ENCODE measurements around the gene IFRD1.

IFRD1 gene

DNA sequence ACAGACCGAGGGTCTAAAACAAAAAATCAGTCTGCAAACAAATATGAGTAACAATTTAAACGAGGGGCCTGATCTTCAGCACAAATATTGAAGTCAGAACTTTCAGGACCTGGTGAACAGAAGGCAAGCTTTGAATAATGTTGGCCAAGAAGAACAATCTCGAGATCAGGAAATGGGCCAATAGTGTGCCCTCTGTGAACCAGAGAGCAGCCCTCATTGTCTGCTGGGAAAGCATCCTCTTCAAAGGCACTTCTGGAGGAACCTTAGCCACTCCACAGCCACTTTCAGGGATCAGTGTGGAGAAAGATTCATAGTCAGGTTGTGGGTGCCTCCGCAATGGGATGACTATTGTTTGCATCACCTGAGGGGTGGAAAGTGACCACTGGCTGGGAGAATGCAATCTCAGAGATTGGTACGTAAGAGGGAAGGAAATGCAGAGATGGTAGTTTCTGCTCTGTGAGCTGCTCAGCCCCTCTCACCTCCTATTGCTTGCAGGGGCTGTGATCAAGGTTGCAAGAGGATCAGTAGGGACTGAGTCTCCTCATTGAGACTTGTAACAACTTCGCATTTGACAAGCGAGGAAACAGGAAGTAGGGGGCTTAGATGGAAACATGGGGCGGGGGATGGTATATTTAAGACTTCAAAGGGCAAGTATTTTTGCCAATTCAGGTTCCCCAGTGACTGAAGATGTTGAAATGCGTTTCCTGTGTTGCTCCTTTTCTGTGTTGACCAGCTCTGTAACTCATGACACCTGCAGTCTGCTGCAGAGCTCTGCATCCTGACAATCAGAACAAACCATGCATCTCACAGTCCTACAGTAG lies 28.4 kb upstream of the IFRD1 start:
- Histone ChIP-seq H3K4me3 (ENCODE audit: low read depth in 1 of 2, low read length in 2 of 2) (no peak overlapping the region), H3K4me1 (ENCODE audit: control insufficient read depth in 1 of 2, insufficient read depth in 2 of 2, low read length in 2 of 2) (peaks cover 4 to 16% of the 10 kb centered on the region in 2 donors), H3K27ac (ENCODE audit: low read length) (no peak overlapping the region), H3K9me3 (ENCODE audit: control insufficient read depth in 1 of 2, low read length in 2 of 2) (no peaks in the 10 kb centered on the region), H3K27me3 (ENCODE audit: low read depth, low read length) (no peaks in the 10 kb centered on the region), H3K36me3 (ENCODE audit: control insufficient read depth in 1 of 2, insufficient read depth in 2 of 2, low read length in 2 of 2) (no peaks in the 10 kb centered on the region)

DNA sequence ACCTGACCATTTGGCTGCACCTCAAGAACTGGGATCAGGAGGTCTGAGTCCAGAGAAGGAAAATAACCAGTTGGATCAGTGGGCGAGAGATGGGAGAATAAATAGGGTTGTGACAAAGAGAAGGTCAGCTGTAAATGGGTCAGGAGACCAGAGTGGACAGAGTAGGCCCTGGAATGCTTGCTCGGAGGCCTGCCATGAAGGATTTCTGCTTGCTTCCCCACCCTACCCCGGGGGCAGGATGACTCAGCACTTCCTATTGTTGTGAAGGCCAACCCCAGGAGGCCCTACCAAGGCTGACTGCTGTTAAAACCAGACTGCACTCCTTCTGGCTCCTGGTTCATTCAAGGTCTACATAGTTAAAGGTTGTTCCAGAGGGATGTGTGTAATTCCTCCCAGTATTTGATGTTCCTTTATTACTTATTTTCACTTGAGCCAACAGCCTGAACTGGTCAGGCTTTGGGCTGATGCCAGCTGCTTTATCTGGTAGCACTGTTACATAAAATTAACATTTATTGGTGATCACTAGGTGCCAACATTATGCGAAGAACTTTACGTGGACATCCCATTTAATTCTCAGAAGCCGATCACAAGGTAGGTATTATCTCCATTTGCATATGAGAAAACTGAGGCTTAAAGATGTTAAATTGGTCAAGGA lies 27.3 kb upstream of the IFRD1 start:
- H3K9me3 ChIP-seq (ENCODE audit: control insufficient read depth in 1 of 2, low read length in 2 of 2) = no peaks in the 10 kb centered on the region
- H3K4me3 ChIP-seq (ENCODE audit: low read depth in 1 of 2, low read length in 2 of 2) = no peak overlapping the region
- H3K4me1 ChIP-seq (ENCODE audit: control insufficient read depth in 1 of 2, insufficient read depth in 2 of 2, low read length in 2 of 2) = peaks cover 4 to 16% of the 10 kb centered on the region in 2 donors
- no peaks in the 10 kb centered on the region for H3K36me3 ChIP-seq (ENCODE audit: control insufficient read depth in 1 of 2, insufficient read depth in 2 of 2, low read length in 2 of 2)
- no peaks in the 10 kb centered on the region for H3K27me3 ChIP-seq (ENCODE audit: low read depth, low read length)
- no peak overlapping the region for H3K27ac ChIP-seq (ENCODE audit: low read length)

DNA sequence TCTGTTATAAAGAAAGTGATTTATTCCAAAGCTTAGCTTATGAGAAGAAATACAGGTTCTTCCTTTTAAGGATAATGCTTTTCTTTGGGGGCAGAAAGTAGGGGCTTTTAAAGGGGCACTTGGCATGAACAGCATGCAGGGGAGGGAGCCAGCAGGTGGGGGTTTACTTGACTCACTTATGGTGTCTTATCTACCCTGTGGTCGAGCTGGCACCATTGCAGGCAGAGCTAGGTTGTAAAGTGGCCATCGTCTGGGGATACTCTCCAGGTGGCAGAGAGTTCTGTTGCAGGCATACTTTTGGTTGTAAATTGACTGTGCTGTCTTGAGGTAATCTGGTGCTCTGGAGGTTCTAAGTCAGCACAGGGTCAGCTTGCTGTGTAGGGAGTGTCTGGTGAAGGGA lies 26.3 kb upstream of the IFRD1 start:
- H3K4me3 ChIP-seq (ENCODE audit: low read depth in 1 of 2, low read length in 2 of 2) = no peak overlapping the region
- peaks cover 4 to 16% of the 10 kb centered on the region in 2 donors for H3K4me1 ChIP-seq (ENCODE audit: control insufficient read depth in 1 of 2, insufficient read depth in 2 of 2, low read length in 2 of 2)
- H3K27me3 ChIP-seq (ENCODE audit: low read depth, low read length) = no peaks in the 10 kb centered on the region
- no peaks in the 10 kb centered on the region for H3K36me3 ChIP-seq (ENCODE audit: control insufficient read depth in 1 of 2, insufficient read depth in 2 of 2, low read length in 2 of 2)
- no peak overlapping the region for H3K27ac ChIP-seq (ENCODE audit: low read length)
- H3K9me3 ChIP-seq (ENCODE audit: control insufficient read depth in 1 of 2, low read length in 2 of 2) = no peaks in the 10 kb centered on the region

DNA sequence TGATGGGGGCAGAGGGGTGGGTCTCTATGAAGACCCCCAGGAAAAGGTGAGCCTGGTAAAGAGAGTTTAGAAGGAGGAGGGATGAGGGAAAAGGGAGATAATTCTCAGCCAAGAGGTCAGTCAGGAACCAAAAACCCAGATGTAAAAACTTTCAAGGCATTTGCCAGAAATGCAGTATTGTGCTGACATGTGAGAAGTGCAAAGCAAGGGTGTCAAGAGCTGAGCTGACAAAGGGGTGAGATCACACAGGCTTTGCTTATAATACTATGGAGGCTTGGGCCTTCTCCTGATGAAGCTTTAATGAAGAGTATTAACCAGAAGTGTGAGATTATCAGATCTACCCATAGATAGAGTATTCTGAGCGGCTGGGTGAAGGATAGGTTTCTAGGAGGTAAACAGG lies 22.3 kb upstream of the IFRD1 start:
- Histone ChIP-seq H3K27me3 (ENCODE audit: low read depth, low read length) (no peaks in the 10 kb centered on the region), H3K36me3 (ENCODE audit: control insufficient read depth in 1 of 2, insufficient read depth in 2 of 2, low read length in 2 of 2) (no peaks in the 10 kb centered on the region), H3K4me3 (ENCODE audit: low read depth in 1 of 2, low read length in 2 of 2) (no peak overlapping the region), H3K4me1 (ENCODE audit: control insufficient read depth in 1 of 2, insufficient read depth in 2 of 2, low read length in 2 of 2) (peaks cover 1 to 3% of the 10 kb centered on the region in 2 donors), H3K27ac (ENCODE audit: low read length) (no peak overlapping the region), H3K9me3 (ENCODE audit: control insufficient read depth in 1 of 2, low read length in 2 of 2) (no peaks in the 10 kb centered on the region)

DNA sequence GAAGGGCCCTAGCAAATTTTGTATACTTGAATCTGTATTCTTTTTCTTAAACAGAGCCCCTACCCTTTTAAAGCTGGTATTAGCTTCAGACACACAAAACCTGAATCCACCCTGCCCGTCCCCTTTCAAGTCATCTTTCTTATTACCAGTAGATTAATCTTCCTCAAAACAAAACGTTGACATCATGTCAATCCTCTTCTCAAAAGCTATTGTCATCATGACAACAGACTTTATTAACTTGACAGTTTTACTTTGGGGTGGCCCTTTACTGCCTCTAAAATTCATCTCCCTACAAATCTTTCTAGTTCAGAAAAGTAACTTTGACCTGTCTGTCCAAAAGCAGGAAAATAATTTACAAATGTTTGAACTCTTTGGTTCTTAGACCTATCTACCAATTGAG lies 21.5 kb upstream of the IFRD1 start:
- Histone ChIP-seq H3K4me1 (ENCODE audit: control insufficient read depth in 1 of 2, insufficient read depth in 2 of 2, low read length in 2 of 2) (no peaks in the 10 kb centered on the region), H3K4me3 (ENCODE audit: low read depth in 1 of 2, low read length in 2 of 2) (no peak overlapping the region), H3K27me3 (ENCODE audit: low read depth, low read length) (no peaks in the 10 kb centered on the region), H3K27ac (ENCODE audit: low read length) (no peak overlapping the region), H3K36me3 (ENCODE audit: control insufficient read depth in 1 of 2, insufficient read depth in 2 of 2, low read length in 2 of 2) (no peaks in the 10 kb centered on the region), H3K9me3 (ENCODE audit: control insufficient read depth in 1 of 2, low read length in 2 of 2) (no peaks in the 10 kb centered on the region)

DNA sequence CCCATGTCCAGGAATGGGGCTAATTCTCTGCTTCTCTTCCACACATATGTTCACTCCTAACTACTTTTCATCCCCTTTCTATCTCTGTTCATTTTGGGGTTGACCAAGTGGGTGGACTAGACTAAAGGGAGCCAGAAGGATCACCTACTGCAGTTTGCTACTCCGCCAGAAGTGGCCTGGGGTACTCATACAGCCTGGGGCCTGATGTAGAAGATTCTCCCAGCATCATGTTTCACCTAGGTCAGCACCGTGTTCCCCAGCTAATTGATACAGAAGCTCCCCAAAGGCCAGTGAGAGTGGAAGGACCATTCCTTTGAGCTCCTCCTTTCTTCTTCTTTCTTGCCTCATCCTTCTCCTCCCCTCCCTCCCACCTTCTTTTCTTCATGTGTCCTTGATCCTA lies 19.6 kb upstream of the IFRD1 start:
- Histone ChIP-seq H3K4me1 (ENCODE audit: control insufficient read depth in 1 of 2, insufficient read depth in 2 of 2, low read length in 2 of 2) (no peaks in the 10 kb centered on the region), H3K4me3 (ENCODE audit: low read depth in 1 of 2, low read length in 2 of 2) (no peak overlapping the region), H3K36me3 (ENCODE audit: control insufficient read depth in 1 of 2, insufficient read depth in 2 of 2, low read length in 2 of 2) (no peaks in the 10 kb centered on the region), H3K9me3 (ENCODE audit: control insufficient read depth in 1 of 2, low read length in 2 of 2) (no peaks in the 10 kb centered on the region), H3K27me3 (ENCODE audit: low read depth, low read length) (no peaks in the 10 kb centered on the region), H3K27ac (ENCODE audit: low read length) (no peak overlapping the region)

DNA sequence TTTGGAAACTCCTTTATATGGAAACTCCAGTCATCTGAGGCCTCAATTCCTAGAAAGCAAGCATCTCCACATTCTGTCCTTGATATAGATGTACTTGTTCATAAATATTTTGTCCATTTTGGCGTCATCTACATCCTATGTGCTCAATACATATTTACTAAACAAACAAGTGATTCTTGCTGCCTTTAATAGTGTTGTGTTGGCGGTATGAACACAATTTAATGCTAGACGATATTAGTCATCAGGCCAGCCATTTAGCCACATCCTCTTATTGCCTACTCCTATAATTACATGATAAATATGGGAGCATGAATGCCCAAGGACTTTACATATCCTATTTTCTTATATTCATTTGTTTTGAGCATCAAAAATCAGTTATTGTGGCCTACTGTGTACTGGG lies 18.5 kb upstream of the IFRD1 start:
- Histone ChIP-seq H3K36me3 (ENCODE audit: control insufficient read depth in 1 of 2, insufficient read depth in 2 of 2, low read length in 2 of 2) (no peaks in the 10 kb centered on the region), H3K4me3 (ENCODE audit: low read depth in 1 of 2, low read length in 2 of 2) (no peak overlapping the region), H3K4me1 (ENCODE audit: control insufficient read depth in 1 of 2, insufficient read depth in 2 of 2, low read length in 2 of 2) (no peaks in the 10 kb centered on the region), H3K27ac (ENCODE audit: low read length) (no peak overlapping the region), H3K27me3 (ENCODE audit: low read depth, low read length) (no peaks in the 10 kb centered on the region), H3K9me3 (ENCODE audit: control insufficient read depth in 1 of 2, low read length in 2 of 2) (no peaks in the 10 kb centered on the region)

DNA sequence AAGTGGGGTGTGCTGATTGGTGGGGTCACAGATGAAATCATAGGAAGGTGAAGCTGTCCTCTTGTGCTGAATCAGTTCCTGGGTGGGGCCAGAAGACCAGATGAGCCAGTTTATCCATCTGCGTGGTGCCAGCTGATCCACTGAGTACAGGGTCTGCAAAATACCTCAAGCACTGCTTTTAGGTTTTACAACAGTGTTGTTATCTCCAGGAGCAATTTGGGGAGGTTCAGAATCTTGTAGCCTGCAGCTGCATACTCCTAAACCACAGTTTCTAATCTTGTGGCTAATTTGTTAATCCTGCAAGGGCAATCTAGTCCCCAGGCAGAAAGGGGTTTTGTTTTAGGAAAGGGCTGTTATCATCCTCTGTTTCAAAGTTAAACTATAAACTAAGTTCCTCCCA lies 17.0 kb upstream of the IFRD1 start:
- Histone ChIP-seq H3K9me3 (ENCODE audit: control insufficient read depth in 1 of 2, low read length in 2 of 2) (no peaks in the 10 kb centered on the region), H3K36me3 (ENCODE audit: control insufficient read depth in 1 of 2, insufficient read depth in 2 of 2, low read length in 2 of 2) (no peaks in the 10 kb centered on the region), H3K4me1 (ENCODE audit: control insufficient read depth in 1 of 2, insufficient read depth in 2 of 2, low read length in 2 of 2) (no peaks in the 10 kb centered on the region), H3K27ac (ENCODE audit: low read length) (no peak overlapping the region), H3K4me3 (ENCODE audit: low read depth in 1 of 2, low read length in 2 of 2) (no peak overlapping the region), H3K27me3 (ENCODE audit: low read depth, low read length) (no peaks in the 10 kb centered on the region)

DNA sequence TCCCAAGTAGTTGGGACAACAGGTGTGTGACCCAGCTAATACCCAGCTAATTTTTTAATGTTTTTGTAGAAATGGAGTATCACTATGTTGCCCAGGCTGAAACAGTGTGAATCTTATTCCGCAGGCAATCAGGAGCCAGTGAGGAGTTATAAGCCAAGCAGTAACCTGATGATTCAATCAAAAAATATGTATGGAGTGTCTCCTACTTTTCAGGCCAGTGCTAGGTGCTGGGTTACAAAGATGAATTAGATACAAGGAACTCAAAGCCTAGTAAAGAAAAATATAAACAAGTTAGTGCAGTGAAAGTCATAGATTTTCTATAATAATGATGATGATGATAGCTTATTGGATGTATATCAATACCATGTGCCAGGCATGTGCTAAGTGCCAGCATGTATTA lies 13.2 kb upstream of the IFRD1 start:
- H3K4me1 ChIP-seq (ENCODE audit: control insufficient read depth in 1 of 2, insufficient read depth in 2 of 2, low read length in 2 of 2) = no peaks in the 10 kb centered on the region
- H3K4me3 ChIP-seq (ENCODE audit: low read depth in 1 of 2, low read length in 2 of 2) = no peak overlapping the region
- no peaks in the 10 kb centered on the region for H3K27me3 ChIP-seq (ENCODE audit: low read depth, low read length)
- H3K36me3 ChIP-seq (ENCODE audit: control insufficient read depth in 1 of 2, insufficient read depth in 2 of 2, low read length in 2 of 2) = no peaks in the 10 kb centered on the region
- no peaks in the 10 kb centered on the region for H3K9me3 ChIP-seq (ENCODE audit: control insufficient read depth in 1 of 2, low read length in 2 of 2)
- H3K27ac ChIP-seq (ENCODE audit: low read length) = no peak overlapping the region

DNA sequence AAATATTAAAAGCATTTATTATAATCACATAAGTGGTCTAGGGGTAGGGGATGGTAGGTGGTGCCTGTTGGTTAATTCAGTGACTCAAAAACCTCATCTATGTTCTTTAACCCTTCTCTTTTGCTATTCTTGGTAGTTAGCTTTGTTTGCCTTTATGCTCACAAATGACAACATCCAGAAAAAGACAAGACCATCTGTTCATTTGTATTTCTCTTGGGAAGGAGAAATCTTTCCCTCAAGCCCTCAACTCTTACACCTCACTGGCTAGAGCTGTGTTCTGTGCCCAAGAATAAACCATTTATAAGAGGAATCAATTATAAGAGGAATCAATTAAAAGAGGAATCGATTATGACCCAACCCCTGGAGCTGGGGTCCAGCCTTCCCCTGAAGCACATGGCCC lies 10.8 kb upstream of the IFRD1 start:
- no peaks in the 10 kb centered on the region for H3K9me3 ChIP-seq (ENCODE audit: control insufficient read depth in 1 of 2, low read length in 2 of 2)
- H3K27ac ChIP-seq (ENCODE audit: low read length) = no peak overlapping the region
- no peaks in the 10 kb centered on the region for H3K36me3 ChIP-seq (ENCODE audit: control insufficient read depth in 1 of 2, insufficient read depth in 2 of 2, low read length in 2 of 2)
- H3K4me1 ChIP-seq (ENCODE audit: control insufficient read depth in 1 of 2, insufficient read depth in 2 of 2, low read length in 2 of 2) = no peaks in the 10 kb centered on the region
- no peaks in the 10 kb centered on the region for H3K27me3 ChIP-seq (ENCODE audit: low read depth, low read length)
- H3K4me3 ChIP-seq (ENCODE audit: low read depth in 1 of 2, low read length in 2 of 2) = no peak overlapping the region

DNA sequence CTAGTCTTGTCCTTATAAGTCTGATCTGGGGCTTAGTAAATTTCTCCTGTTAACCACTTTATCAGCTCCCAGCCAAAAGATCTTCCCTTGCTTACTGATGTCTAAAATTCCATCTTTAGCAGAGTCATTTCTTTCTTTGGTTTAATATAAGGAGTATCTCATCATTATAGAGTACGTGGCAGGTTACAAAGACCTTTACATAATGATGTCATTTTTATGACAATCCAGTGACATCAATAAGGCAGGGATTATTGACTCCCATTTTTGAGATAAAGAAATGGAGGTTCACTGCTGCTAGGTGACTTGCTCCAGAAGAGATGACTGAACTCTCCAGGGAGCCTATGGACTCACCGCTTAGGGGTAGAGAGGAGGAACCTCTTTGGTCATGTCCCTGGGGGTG lies 8.1 kb upstream of the IFRD1 start:
- no peak overlapping the region for H3K4me3 ChIP-seq (ENCODE audit: low read depth in 1 of 2, low read length in 2 of 2)
- no peaks in the 10 kb centered on the region for H3K9me3 ChIP-seq (ENCODE audit: control insufficient read depth in 1 of 2, low read length in 2 of 2)
- no peaks in the 10 kb centered on the region for H3K4me1 ChIP-seq (ENCODE audit: control insufficient read depth in 1 of 2, insufficient read depth in 2 of 2, low read length in 2 of 2)
- no peaks in the 10 kb centered on the region for H3K36me3 ChIP-seq (ENCODE audit: control insufficient read depth in 1 of 2, insufficient read depth in 2 of 2, low read length in 2 of 2)
- H3K27me3 ChIP-seq (ENCODE audit: low read depth, low read length) = no peaks in the 10 kb centered on the region
- H3K27ac ChIP-seq (ENCODE audit: low read length) = no peak overlapping the region

DNA sequence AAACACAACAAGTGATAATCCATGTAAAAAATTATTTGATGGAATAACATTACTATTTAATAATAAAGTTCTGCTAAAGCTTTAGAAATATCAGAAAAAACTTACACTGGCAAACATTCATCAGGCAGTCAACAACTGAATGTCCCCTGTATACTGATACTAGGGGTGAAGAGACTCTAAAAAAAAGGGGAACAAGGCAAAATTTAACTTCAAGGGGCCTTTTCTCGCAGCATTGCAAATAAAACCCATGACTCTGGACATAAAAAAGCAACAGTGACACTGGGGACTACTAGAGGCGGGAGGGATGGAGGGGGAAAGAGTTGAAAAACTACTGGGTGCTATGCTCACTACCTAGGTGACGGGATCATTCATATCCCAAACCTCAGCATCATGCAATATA lies 5.8 kb upstream of the IFRD1 start:
- no peak overlapping the region for H3K4me3 ChIP-seq (ENCODE audit: low read depth in 1 of 2, low read length in 2 of 2)
- H3K27ac ChIP-seq (ENCODE audit: low read length) = no peak overlapping the region
- H3K9me3 ChIP-seq (ENCODE audit: control insufficient read depth in 1 of 2, low read length in 2 of 2) = no peaks in the 10 kb centered on the region
- no peaks in the 10 kb centered on the region for H3K27me3 ChIP-seq (ENCODE audit: low read depth, low read length)
- peaks cover 4% of the 10 kb centered on the region in 2 donors for H3K4me1 ChIP-seq (ENCODE audit: control insufficient read depth in 1 of 2, insufficient read depth in 2 of 2, low read length in 2 of 2)
- H3K36me3 ChIP-seq (ENCODE audit: control insufficient read depth in 1 of 2, insufficient read depth in 2 of 2, low read length in 2 of 2) = no peaks in the 10 kb centered on the region
